ENCODE data around the gene RPUSD1.
"Not testable (repeated sequence)": the region's sequence is repeated elsewhere in the genome, so short reads cannot be mapped to it uniquely, and the experiment has no call there.

RPUSD1 gene

DNA sequence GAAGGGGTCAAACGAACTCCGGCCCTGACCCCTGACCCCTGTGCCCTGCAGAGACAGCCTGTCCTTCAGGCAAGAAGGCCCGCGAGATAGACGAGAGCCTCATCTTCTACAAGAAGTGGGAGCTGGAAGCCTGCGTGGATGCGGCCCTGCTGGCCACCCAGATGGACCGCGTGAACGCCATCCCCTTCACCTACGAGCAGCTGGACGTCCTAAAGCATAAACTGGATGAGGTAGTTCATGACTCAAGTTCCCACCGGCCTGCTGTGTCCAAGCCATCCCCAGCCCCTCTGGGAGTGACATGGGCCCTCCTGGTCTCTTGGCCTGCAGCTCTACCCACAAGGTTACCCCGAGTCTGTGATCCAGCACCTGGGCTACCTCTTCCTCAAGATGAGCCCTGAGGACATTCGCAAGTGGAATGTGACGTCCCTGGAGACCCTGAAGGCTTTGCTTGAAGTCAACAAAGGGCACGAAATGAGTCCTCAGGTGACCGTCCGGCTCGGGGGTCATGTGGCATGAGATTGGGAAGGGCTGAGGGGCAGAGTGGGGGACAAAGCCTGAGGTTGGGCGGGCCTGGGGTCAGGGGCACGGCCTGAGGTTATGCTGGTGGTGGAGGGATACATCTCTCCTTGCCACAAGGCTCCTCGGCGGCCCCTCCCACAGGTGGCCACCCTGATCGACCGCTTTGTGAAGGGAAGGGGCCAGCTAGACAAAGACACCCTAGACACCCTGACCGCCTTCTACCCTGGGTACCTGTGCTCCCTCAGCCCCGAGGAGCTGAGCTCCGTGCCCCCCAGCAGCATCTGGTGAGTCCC is 22.0 kb downstream of the RPUSD1 start:
- DNase-seq (ENCODE audit: low read depth in 2 of 2): no peak

DNA sequence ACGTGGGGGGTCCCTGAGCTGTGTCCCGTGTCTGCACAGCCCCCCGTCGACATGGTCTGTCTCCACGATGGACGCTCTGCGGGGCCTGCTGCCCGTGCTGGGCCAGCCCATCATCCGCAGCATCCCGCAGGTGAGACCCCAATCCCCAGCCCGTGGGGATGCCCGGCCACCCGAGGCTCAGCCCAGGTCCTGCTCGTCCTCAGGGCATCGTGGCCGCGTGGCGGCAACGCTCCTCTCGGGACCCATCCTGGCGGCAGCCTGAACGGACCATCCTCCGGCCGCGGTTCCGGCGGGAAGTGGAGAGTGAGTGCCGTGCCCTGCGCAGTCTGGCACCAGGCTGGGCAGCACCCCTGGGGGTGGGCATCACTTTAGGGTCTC is 22.7 kb downstream of the RPUSD1 start:
- DNase-seq (ENCODE audit: low read depth in 2 of 2): no peak

DNA sequence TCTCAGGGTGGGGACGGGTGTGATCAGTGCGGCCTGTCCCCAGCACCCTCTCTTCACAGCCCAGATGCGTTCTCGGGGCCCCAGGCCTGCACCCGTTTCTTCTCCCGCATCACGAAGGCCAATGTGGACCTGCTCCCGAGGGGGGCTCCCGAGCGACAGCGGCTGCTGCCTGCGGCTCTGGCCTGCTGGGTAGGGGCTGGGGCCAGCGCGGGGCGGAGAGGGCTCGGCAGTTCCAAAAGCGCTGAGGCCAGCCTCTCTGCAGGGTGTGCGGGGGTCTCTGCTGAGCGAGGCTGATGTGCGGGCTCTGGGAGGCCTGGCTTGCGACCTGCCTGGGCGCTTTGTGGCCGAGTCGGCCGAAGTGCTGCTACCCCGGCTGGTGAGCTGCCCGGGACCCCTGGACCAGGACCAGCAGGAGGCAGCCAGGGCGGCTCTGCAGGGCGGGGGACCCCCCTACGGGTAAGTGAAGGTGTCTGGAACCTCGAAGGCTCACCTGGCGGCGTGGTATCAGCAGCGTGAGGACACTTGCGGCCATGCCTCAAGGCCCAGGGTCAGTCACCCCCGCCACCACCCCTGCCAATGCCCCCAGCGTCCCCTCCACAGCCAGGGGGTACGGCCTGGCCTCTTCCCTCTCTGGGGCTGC is 23.2 kb downstream of the RPUSD1 start:
- no peak for DNase-seq (ENCODE audit: low read depth in 2 of 2)

DNA sequence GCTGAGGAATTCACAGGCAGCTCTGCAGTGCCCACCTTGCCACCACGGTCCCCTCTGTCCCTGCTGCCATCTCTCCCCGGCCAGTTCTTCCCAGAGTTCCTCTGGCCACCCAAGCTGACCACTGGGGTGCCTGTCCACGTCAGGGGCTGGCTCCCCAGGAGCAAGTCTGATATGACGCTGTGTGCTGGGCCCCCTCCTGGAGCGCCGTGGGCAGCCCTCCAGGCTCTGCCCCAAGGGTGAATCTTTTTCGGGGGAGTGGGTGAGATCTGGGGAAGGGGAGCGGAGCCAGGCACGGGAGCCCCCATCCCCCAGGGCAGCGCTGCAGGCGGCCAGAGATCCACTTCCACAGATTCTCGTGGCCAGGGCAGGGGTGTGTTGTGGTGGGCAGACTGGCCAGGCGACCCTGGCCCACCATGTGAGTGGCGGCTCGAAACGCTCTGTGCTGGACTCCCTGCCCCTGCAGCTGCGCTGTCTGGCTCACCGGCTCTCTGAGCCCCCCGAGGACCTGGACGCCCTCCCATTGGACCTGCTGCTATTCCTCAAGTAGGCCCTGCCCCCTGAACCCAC is 23.9 kb downstream of the RPUSD1 start:
- no peak for DNase-seq (ENCODE audit: low read depth in 2 of 2)

DNA sequence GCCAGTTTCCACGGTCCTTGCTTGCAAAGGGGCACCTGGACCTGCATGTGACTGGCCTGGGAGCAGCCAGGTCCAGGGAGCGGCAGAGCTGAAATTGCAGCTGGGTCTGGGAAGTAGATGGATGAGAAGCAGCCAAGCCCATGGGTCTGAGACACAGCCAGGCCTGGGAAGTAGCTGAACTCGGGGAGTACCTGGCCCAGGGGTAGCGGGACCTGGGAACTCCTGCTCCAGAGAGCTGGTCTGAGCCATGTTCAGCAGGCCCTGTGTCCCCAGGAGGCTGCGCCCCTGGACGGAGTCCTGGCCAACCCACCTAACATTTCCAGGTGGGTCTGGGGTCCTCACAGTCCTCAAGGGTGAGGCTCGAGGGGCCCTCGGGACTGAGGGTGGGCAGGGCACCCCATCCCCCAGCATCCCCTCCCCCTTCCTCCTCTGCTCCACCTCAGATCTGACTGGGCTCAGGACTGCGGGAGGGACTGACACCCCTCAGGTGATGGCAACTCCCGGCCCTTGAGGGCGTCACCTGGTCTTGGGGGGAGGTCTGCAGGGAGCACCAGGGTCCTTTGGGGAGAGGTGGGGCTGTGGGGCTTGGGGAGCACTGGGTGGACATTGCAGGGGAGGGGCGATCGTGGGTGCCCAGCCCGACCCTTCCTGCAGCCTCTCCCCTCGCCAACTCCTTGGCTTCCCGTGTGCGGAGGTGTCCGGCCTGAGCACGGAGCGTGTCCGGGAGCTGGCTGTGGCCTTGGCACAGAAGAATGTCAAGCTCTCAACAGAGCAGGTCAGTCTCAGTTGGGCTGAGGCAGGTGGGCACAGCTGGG is 24.6 kb downstream of the RPUSD1 start:
- no peak for DNase-seq (ENCODE audit: low read depth in 2 of 2)

DNA sequence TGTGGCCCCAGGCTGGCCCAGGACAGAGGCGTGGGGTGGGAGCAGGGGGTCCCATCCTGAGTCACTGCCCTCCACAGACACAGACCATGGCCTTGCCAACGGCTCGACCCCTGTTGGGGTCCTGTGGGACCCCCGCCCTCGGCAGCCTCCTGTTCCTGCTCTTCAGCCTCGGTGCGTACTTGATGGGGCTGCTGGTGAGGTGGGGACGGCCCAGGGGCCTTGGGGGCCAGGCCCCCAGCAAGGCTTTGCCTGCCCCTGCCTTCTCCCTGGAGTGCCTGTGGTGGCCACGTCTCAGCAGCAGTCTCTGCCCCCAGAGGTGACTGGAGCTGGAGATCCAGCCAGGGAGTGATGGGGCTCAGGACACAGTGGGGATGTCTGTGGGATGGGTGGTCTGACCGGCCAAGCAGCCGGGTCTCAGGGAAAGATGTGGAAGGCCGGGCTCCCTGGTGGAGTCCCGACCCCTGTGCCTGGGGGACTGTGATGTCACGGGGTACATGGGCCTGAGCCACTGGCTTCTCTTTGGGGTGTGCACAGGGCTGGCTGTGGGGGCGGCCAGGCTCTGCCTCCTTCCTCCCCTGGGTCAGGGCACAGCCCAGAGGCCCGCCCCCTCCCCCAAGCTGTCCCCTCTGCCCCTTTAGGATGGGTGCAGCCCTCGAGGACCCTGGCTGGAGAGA is 25.4 kb downstream of the RPUSD1 start:
- DNase-seq (ENCODE audit: low read depth in 2 of 2): no peak

DNA sequence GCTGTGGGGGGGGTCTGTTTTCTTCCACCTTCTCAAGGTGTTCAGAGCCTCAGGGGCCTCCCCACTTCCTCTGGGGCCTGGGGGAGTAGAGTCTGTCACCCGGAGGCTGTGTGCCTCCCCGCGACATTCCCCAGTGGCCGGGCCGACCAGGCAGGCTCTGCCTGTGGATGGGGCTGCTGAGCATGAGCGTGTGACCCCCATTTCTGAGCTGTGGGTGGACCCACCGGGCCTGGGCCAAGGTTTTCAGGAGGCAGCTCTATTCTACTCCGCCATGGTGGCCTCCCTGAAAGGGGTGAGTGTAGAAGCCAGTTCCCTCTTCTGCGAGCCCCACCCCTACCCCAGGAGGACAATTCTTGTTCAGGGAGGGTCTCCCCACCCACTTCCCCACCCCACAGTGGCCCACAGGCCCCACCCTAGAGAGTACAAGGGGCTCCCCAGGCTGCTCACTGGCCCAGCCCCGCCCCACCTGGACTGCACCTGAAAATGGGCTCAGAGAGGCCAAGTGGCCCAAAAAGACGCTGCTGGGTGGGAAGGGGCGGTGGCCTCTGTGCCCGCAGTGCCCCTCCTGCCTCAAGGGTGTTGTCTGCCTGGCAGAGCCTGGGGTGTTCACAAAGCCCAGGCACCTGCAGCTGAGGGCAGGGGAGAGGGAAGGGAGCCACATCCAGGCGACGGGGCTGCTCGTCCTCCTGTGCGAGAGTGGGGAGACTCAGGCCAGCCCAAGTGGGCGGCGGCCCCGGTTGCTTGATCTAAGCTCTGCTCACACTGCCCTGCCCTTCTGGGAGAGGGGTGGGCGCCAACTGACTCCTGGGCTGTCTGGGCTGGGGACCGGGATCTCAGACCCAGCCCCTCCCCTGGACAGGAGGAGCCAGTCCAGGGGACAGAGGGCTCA is 26.3 kb downstream of the RPUSD1 start:
- no peak for DNase-seq (ENCODE audit: low read depth in 2 of 2)

DNA sequence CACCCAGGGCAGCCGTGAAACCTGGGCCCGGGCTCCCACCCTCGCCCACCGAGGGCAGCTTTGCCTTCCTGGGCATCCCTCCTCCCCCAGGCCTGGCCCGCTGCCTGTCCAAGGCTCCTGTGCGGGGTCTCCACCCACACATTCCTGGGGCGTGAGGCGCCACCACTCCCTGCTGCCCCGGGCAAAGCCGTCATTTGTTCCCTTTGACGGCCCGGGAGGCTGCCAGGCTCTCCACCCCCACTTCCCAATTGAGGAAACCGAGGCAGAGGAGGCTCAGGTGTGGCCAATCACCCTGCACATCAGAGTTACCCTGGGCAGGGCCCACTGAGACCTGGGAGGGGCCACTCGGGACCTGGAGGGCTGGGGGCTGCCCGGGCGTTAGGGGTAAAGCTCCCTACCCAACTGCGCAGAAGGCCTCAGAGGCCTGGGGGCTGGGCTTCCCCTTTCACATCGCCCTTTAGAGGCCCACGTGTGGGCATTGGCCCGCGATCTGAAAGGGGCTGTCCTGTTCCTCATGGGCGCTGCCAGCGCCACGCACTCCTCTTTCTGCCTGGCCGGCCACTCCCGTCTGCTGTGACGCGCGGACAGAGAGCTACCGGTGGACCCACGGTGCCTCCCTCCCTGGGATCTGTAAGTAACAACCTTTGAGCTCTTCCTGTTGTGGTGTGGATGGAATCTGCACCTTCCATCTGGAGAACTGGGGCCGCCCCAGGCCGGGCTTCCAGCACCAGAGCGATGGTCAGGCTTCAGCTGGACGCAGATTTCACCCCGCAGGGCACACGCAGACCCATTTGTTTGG is 27.4 kb downstream of the RPUSD1 start, which contains the start of gene MSLN:
Gene MSLN (plus strand): TSS at position 190 of the 799 bp plus-strand sequence. CDS start 1,947 bp downstream, outside the sequence.
- DNase-seq (ENCODE audit: low read depth in 2 of 2): no peak

DNA sequence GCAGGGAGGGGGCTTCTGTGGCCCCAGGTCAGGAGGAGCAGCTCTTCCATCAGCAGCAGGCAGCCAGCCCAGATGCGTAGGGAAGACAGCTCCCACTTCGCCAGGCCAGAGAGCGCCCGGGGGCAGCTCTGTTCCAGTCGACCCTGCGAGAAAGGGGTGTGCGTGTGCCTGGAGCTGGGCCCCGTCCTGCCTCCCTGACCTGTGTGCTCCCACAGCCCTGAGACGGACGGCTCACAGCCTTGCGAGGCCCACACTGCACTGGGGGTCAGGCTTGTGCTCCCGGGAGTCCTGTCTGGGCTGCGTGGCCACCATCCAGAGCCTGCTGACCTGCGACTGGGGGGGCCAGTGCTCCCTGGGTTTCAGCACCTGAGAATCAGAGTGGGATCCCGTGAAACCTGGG is 28.1 kb downstream of the RPUSD1 start:
- DNase-seq (ENCODE audit: low read depth in 2 of 2): no peak

DNA sequence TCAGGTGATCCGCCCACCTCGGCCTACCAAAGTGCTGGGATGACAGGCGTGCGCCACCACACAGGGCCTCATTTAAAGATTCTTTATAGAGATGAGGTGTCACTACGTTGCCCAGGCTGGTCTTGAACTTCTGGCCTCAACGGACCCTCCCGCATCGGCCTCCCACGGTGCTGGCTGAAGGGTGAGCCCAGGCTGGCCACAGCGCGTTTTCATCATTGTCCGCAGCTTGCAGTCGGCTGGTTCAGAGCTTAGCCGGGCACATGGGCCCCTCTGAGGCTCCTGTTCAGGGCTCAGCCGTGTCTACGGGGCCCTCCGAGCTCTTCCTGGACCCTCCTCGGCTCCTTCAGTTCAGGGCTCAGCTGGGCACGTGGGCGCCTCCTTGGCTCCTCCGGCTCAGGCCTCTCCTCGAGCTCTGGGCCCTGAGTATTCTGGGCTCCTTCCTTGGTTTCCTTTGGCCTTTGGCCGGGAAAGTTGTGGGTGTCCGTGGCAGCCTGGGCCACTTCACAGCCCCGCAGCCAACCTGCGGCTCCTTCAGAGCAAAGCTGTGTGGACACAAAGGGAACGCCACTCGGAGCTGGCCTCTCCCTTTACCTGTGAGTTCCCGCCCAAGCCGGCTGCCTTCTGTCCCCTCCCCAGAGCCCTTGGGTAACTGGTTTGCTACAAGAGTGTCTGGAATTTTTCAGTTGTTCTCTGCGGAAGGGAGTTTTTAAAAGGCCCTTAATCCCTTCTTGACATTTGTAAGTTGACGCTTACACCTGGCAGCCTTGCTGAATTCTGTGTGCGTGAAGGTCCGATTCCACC is 28.9 kb downstream of the RPUSD1 start:
- DNase-seq (ENCODE audit: low read depth in 2 of 2): no peak

DNA sequence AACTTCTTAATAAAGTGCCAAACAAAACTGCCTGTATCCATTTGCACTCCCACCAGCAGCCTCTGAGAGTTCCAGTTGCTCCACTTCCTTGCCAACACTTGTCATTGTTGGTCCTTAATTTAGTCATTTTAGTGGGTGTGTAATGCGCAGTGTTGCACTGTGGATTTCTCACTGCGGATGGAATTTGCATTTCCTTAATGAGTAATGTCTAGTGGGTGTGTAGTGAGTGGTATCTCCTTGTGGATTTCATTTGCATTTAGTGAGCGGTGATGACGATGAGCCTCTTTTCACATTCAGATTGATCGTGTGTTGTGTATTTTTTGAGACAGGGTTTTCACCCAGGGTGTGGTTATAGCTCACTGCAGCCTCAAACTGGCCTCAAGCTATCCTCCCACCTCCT is 31.8 kb downstream of the RPUSD1 start:
- DNase-seq (ENCODE audit: low read depth in 2 of 2): no peak

DNA sequence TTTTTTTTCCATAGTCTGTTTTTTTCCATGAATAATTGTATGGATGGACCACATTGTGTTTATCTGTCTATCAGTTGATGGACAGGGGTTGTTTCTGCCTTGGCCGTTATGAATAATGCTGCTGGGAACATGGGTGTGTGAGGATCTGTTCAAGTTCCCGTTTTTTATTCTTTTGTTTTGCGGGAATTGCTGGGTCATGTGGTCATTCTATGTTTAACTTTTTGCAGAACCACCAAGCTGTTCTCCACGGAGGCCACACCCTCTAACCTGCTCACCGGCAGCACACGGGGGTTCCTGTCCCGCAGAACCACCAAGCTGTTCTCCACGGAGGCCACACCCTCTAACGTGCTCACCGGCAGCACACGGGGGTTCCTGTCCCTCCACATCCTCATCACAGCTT is 33.5 kb downstream of the RPUSD1 start:
- no peak for DNase-seq (ENCODE audit: low read depth in 2 of 2)

DNA sequence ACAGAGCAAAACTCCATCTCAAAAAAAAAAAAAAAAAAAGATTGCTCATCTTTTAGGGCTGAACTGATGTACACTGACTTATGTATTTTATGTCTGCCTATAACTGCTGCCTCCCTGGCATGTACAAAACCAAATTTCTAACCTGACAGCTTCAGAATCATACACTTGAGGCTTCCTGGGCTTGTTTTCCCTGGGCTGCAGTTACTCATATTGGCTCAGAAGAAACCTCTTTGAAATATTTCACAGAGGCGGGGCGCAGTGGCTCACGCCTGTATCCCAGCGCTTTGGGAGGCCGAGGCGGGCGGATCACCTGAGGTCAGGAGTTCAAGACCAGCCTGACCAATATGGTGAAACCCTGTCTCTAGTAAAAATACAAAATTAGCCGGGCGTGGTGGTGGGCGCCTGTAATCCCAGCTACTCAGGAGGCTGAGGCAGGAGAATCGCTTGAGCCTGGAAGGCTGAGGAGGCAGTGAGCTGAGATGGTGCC is 34.0 kb downstream of the RPUSD1 start:
- DNase-seq (ENCODE audit: low read depth in 2 of 2): not testable (repeated sequence)

DNA sequence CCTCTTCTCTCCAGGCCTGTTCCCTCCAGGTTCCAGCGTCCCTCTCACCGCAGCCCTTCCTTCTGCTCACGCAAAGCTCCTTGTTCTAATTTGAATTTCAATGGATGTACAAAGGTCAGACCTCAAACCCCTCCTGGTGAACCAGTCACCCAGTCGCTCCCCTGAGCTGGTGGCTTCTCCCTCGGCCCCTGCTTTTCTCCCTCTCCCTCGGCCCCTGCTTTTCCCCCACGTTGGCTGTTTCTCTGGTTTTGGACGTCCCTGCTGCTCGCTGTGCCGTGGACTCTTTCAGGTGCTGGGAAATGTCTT is 36.2 kb downstream of the RPUSD1 start:
- no peak for DNase-seq (ENCODE audit: low read depth in 2 of 2)

DNA sequence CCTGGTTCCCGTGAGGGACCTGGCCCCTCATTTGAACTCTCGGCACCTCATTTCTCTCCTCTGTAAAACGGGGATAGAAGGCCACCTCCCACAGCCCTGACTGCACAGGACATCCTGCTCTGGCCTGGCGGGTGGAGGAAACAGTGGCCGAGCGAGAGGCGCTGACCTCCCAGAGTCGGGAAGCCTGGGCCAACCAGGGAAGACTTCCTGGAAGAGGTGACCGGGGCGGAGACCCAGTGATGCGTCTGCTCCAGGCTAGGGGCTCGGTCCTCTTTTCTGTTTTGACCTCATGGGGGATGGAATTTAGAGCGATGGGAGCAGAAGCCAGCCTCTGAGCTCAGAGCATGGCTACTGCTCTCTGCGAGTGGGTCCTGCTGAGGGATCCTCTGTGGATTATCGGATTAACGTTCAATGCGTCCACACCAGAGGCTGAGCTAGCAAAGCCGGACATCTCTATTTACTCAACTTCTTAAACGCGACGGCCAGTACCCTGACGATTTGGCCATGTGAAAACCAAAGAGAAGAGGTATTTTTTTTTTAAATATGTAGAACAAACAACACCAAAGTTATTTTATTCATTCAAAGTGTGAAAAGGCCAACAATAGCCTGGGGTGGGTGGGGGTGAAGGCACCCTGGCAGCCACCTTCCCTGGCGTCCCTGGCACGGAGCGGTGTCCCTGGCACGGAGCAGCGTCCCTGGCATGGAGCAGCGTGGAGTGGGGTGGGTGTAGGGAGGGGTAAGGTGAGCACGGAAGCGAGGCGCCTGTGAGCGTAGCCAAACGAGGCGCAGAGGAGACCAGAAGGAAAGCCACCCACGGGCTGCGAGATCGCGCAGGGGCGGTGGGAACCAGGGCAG is 36.8 kb downstream of the RPUSD1 start:
- no peak for DNase-seq (ENCODE audit: low read depth in 2 of 2)

DNA sequence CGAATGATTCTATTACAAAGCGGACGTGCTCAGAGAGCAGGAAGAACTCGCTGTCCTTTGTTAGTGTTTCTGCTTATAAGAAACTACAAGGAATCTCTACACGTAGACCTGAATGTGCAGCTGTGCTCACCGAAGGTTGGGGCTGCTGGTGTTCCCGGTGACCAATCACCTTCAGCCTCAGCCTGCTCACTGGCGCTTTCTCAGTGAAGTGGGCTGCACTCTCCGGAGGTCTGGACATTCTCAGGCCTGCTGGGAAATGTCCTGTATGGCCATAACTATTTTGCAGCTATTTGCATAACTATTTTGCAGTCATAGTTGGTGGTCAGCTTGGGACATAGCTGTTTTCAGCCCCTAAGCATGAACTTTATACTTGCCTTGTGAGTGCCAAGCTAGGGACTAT is 37.7 kb downstream of the RPUSD1 start:
- DNase-seq (ENCODE audit: low read depth in 2 of 2): no peak

DNA sequence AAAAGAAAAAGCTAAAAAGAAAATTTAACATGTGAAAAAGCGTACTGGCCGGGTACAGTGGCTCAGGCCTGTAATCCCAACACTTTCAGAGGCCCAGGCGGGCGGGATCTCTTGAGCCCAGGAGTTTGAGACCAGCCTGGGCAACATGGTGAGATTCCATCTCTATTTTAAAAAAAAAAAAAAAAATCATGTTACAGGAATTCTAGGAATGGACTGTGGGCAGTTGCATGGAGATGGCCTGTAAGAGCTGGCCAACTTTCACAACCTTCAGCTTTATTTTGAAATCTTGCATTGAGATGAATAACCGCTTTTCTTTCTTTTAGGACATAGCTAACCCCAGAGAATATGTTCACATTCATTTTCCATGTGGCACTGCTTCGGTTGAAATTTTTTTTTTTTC is 39.2 kb downstream of the RPUSD1 start:
- DNase-seq (ENCODE audit: low read depth in 2 of 2): peak; percentile 40 to 48

Data from fibroblast of skin of left quadriceps (primary cell).